ENCODE data around the gene FAAP20.
"Not testable (repeated sequence)": the region's sequence is repeated elsewhere in the genome, so short reads cannot be mapped to it uniquely, and the experiment has no call there.

FAAP20 gene

GRCh38 chr1:2150801-2151200, 43.8 kb downstream of the FAAP20 start:
- no peaks in the 10 kb centered on the region for H3K27me3 ChIP-seq (ENCODE audit: low read length)
- no peak overlapping the region for H3K4me3 ChIP-seq (ENCODE audit: insufficient read depth, low read length, poor library complexity, severe bottlenecking)
- no peak overlapping the region for H2AFZ ChIP-seq (ENCODE audit: low read depth, low read length, severe bottlenecking)
- H3K9me2 ChIP-seq (replicated peaks; ENCODE audit: insufficient read depth, low read length), result no peaks in the 10 kb centered on the region
- no peaks in the 10 kb centered on the region for H3K79me2 ChIP-seq (ENCODE audit: insufficient read depth, low read length)
- H3K9ac ChIP-seq (ENCODE audit: low read length), result no peak overlapping the region
- H3K9me3 ChIP-seq (ENCODE audit: insufficient read depth, low read length), result no peaks in the 10 kb centered on the region
- no peak overlapping the region for H3K4me2 ChIP-seq (ENCODE audit: low read depth, low read length, poor library complexity, severe bottlenecking)
- no peaks in the 10 kb centered on the region for H3F3A ChIP-seq (ENCODE audit: insufficient read depth)
- H3K27ac ChIP-seq (ENCODE audit: low read depth, low read length), result no peak overlapping the region
- no peaks in the 10 kb centered on the region for H4K20me1 ChIP-seq (ENCODE audit: low read depth, low read length)
- TF ChIP-seq EZH2phosphoT487 (conservative IDR thresholded peaks at IDR 0.05; ENCODE audit: low read length), result no peak
- TF ChIP-seq CTCF (IDR thresholded peaks at IDR 0.05; ENCODE audit: insufficient read depth, low read length, poor library complexity, severe bottlenecking), result no peak
- H3K36me3 ChIP-seq (ENCODE audit: low read length), result no peaks in the 10 kb centered on the region

- Histone ChIP-seq H3K27ac (ENCODE audit: low read depth, low read length) (no peak overlapping the region), H3K9me3 (ENCODE audit: insufficient read depth, low read length) (no peaks in the 10 kb centered on the region), H3K36me3 (ENCODE audit: low read length) (no peaks in the 10 kb centered on the region), H3K4me3 (ENCODE audit: insufficient read depth, low read length, poor library complexity, severe bottlenecking) (no peak overlapping the region), H4K20me1 (ENCODE audit: low read depth, low read length) (no peaks in the 10 kb centered on the region), H3F3A (ENCODE audit: insufficient read depth) (no peaks in the 10 kb centered on the region), H2AFZ (ENCODE audit: low read depth, low read length, severe bottlenecking) (no peak overlapping the region), H3K9me2 (replicated peaks; ENCODE audit: insufficient read depth, low read length) (no peaks in the 10 kb centered on the region), H3K4me2 (ENCODE audit: low read depth, low read length, poor library complexity, severe bottlenecking) (no peak overlapping the region), H3K79me2 (ENCODE audit: insufficient read depth, low read length) (no peaks in the 10 kb centered on the region), H3K9ac (ENCODE audit: low read length) (no peak overlapping the region), H3K27me3 (ENCODE audit: low read length) (no peaks in the 10 kb centered on the region)
- TF ChIP-seq CTCF (IDR thresholded peaks at IDR 0.05; ENCODE audit: insufficient read depth, low read length, poor library complexity, severe bottlenecking) (no peak), EZH2phosphoT487 (conservative IDR thresholded peaks at IDR 0.05; ENCODE audit: low read length) (no peak)
Observed at GRCh38 chr1:2148691-2149090, 45.9 kb downstream of the FAAP20 start.

GRCh38 chr1:2147869-2148268, 46.7 kb downstream of the FAAP20 start:
- not testable (repeated sequence) for H3K9ac ChIP-seq (ENCODE audit: low read length); H3K27ac ChIP-seq (ENCODE audit: low read depth, low read length); H3K79me2 ChIP-seq (ENCODE audit: insufficient read depth, low read length); H3K9me2 ChIP-seq (replicated peaks; ENCODE audit: insufficient read depth, low read length); H3K9me3 ChIP-seq (ENCODE audit: insufficient read depth, low read length); H3K4me3 ChIP-seq (ENCODE audit: insufficient read depth, low read length, poor library complexity, severe bottlenecking); H3K27me3 ChIP-seq (ENCODE audit: low read length); H3K4me2 ChIP-seq (ENCODE audit: low read depth, low read length, poor library complexity, severe bottlenecking); H3K36me3 ChIP-seq (ENCODE audit: low read length); H2AFZ ChIP-seq (ENCODE audit: low read depth, low read length, severe bottlenecking); H3F3A ChIP-seq (ENCODE audit: insufficient read depth); H4K20me1 ChIP-seq (ENCODE audit: low read depth, low read length)

- Histone ChIP-seq H3K4me2 (ENCODE audit: low read depth, low read length, poor library complexity, severe bottlenecking) (no peak overlapping the region), H4K20me1 (ENCODE audit: low read depth, low read length) (no peaks in the 10 kb centered on the region), H3K27me3 (ENCODE audit: low read length) (no peaks in the 10 kb centered on the region), H3K9ac (ENCODE audit: low read length) (no peak overlapping the region), H3K79me2 (ENCODE audit: insufficient read depth, low read length) (no peaks in the 10 kb centered on the region), H2AFZ (ENCODE audit: low read depth, low read length, severe bottlenecking) (no peak overlapping the region), H3K27ac (ENCODE audit: low read depth, low read length) (no peak overlapping the region), H3F3A (ENCODE audit: insufficient read depth) (no peaks in the 10 kb centered on the region), H3K9me3 (ENCODE audit: insufficient read depth, low read length) (no peaks in the 10 kb centered on the region), H3K9me2 (replicated peaks; ENCODE audit: insufficient read depth, low read length) (no peaks in the 10 kb centered on the region), H3K36me3 (ENCODE audit: low read length) (no peaks in the 10 kb centered on the region), H3K4me3 (ENCODE audit: insufficient read depth, low read length, poor library complexity, severe bottlenecking) (no peak overlapping the region)
- TF ChIP-seq CTCF (IDR thresholded peaks at IDR 0.05; ENCODE audit: insufficient read depth, low read length, poor library complexity, severe bottlenecking) (no peak), EZH2phosphoT487 (conservative IDR thresholded peaks at IDR 0.05; ENCODE audit: low read length) (no peak)
Observed at GRCh38 chr1:2146836-2147517, 47.6 kb downstream of the FAAP20 start.
